Skin of body (tissue), 2 donors: ENCODE results near the gene CPNE7. TPM values are rescaled to one million over a fixed set of nuclear protein-coding genes. Genes with fewer than 3 reads are reported as not detected.
"Not testable (repeated sequence)": the region's sequence is repeated elsewhere in the genome, so short reads cannot be mapped to it uniquely, and the experiment has no call there.

Source experiments
- DNase-seq: peaks from one replicate; lab custom pipeline; 2025; lab: John Stamatoyannopoulos, UW
- total RNA-seq: library from RNA; depleted of rRNA; stranded (reverse); fragments of >200 nt; gene quantifications from one replicate; pipeline ENCODE4 v1.2.3, GENCODE V29; 2014

Gene CPNE7
- total RNA-seq, 1 donor from 2014 or later: 0.89 TPM

GRCh38 chr16:89565506-89566372 lies 9.8 kb upstream of the CPNE7 start:
- no peak for DNase-seq

DNA sequence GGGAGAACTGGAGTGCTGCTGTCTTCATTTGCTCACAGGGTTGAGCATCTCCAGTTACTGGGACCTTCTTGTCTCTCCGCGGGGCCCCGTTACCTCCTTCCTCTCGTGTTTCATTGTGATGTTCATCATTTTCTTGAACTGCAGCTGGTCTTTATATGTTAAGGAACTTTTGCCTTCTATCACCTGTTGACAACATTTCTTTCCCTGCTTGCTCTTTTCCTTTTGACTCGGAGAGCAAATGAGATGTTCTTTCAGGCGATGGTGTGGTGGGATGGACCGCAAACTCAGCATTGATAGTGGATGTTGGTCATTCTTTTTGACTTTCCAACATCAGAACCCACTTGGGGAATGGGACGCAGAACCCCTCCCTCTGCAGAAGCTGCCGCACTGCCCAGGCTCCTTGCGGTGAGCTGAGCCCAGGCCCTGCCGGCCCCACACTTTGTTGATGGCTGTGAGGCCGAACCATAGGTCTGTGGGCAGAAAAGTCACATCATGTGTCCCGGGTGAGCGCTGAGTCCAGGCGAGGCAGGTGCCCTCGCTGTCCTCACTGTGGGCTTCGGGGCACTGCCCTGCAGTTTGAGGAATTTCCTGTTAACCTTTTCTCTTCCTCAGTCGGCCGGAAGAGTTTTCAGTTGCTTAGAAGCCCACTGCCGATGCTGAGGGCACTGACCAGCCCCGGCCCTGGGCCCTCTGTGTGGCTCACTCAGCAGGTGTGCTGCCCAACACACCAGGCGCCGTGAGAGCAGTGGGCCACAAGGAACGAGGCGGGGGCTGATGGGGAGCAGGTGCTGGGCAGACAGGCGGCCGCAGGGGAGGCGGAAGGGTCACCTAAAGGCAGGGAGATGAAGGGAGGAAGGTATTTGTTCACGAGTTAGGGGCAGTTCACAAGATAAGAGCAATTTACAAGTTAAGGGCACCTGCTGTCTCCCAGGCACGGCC lies 7.6 kb upstream of the CPNE7 start:
- DNase-seq: no peak

DNA sequence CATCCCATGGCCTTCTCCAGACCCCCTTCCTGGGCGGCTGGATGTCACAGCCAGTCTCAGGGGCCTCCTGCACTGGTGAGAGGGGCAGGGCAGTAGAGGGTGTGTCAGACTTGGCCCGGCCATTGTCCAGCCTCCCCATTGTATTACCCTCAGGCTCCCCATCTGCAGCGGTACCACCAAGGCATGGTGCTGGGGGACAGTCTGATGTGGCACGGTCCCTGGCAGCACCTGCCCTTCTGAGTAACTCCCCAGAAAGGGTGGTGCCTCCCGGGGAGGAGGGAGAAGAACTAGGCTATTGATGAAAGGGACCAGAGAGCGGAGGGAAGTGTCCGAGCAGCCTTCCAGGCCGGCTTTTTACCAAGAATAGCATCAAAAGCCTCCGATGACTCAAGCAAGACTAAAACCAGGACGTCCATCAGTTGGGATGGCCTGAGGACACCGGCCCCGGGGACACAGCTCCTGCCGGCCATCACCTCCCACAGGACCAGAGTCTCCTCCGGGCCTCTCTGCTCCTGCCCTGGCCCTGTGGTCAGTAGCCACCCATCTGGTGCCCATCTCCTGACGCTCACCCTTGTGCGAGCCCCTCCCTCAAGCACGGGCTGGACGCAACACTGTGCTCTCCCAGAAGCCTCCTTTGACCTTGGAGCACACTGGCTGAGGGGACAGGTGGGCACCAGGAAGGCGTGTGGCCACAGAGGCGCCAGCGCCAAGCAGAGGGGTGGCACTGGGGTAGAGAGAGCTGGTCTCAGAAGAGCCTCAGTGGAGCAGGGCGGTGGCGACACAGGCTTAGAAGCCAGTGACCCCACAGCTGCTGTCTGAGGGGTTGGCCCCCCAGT lies 5.8 kb upstream of the CPNE7 start:
- no peak for DNase-seq

DNA sequence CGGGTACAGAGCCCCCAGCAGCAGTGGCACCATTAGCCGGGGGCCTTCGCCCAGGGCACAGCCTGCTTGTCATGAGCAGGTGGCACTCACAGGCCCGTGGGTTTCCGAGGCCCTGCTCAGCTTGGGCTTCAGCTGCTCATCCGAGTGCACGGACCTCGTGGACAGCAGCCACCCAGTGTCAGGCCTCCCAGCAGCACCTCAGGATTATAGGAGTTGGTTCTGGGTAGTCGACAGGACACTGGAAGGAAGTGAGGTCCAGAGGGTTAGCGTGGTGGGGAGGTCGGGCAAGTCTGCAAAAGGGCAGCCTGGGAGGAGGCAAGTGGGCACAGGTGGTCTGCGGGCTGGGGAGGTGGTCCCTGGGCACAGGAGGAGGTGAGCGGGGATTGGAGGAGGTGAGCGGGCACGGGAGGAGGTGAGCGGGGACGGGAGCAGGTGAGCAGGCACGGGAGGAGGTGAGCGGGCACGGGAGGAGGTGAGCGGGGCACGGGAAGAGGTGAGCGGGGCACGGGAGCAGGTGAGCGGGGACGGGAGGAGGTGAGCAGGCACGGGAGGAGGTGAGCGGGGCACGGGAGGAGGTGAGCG lies 5.1 kb upstream of the CPNE7 start:
- no peak for DNase-seq

- not testable (repeated sequence) for DNase-seq
Measured at GRCh38 chr16:89570983-89571598, 4.5 kb upstream of the CPNE7 start.

- no peak for DNase-seq
Measured at GRCh38 chr16:89571636-89572035, 3.9 kb upstream of the CPNE7 start.

DNA sequence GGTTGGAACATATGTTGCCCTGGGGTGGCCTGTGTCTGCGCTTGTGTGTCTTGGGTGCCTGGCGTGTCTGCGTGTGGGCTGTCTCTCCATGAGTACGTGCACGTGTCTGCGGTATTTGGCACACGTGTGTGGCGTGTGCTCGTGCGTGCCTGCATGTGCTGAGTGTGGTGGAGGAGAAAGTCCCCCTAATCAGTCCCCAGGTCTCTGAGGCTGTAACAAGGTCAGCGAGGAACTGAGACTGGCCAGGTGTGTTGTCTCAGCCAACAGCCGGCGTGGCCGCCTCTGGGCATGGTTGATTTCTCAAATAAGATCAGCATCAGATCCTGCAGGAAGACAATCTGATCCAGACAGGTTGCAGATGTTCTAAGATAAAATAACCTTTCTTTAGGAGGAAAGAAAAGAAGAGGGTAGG lies 3.5 kb upstream of the CPNE7 start:
- no peak for DNase-seq

GRCh38 chr16:89572485-89573205 lies 2.9 kb upstream of the CPNE7 start:
- no peak for DNase-seq

- DNase-seq: no peak
Measured at GRCh38 chr16:89573826-89574680, 1.5 kb upstream of the CPNE7 start.

DNA sequence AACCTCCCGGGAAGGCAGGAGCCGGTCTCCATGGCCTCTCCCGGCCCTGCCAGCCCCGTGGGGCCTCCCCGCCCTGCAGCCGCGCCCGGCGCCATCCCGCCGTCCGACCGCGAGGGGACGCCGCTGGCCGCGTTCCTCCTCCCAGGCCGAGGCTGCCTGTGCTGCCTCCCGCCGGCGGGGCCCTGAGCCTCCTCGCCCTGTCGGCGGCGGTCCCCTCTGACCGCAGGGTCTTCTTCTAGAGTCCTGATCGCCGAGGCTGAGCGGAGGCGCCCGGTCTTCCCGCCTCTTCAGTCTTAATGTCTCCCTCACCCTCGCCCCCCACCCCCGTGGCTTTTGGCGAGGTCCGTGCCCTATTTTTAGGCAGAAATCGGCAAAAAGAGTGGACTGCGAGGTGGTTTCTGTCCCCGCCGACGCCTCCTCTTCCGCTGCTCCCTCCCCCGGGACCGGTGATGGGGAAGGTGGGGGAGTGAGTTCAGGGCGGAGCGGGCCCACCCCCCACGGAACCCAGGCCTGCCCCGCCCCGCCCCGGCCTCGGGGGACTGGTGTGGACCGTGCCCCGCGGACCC lies 794 bp upstream of the CPNE7 start:
- DNase-seq: no peak

GRCh38 chr16:89576153-89577054 lies 846 bp downstream of the CPNE7 start:
- DNase-seq: no peak

- no peak for DNase-seq
Measured at GRCh38 chr16:89577055-89577759, 1.6 kb downstream of the CPNE7 start.

GRCh38 chr16:89579351-89579750 lies 3.8 kb downstream of the CPNE7 start:
- DNase-seq: no peak

- no peak for DNase-seq
Measured at GRCh38 chr16:89581045-89581695, 5.6 kb downstream of the CPNE7 start.

DNA sequence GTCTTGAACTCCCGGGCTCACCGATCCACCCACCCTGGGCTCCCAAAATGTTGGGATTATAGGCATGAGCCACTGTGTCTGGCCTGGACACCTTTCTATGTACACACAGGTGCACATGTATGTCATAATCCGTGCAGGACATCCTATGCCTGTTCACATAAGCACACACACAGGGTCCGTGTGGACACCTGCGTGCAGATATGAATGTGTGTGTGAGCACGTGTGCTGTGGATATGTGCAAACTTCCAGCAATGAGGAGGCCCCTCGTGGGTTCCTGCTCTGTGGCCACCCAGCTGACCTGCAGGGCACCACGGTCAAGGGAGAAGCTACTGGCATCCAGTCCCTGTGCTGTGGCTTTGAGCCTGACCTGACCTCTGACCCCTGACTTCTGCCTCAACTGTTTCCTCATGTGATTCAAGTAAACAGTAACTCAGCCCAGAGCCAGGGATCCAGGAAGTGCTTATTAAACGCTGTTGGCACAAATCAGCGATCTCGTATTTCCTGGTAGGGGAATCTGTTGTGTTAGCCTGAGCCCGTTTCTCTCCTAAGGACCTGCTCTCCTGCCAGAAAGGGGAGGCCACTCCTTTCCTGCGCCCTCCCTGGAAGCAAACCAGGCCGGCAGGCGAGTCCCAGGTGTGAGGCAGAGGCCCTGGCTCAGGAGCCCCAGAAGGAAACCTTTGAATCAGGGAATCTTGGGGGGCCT lies 6.5 kb downstream of the CPNE7 start:
- DNase-seq: no peak
